ENCODE measurements around the gene UBE2N. TPM values are rescaled to one million over a fixed set of nuclear protein-coding genes. Genes with fewer than 3 reads are reported as not detected.

Gene UBE2N
- total and polyA plus RNA-seq, 4 experiments from 2014 or later: 71.2 to 227 (median 136) TPM

DNA sequence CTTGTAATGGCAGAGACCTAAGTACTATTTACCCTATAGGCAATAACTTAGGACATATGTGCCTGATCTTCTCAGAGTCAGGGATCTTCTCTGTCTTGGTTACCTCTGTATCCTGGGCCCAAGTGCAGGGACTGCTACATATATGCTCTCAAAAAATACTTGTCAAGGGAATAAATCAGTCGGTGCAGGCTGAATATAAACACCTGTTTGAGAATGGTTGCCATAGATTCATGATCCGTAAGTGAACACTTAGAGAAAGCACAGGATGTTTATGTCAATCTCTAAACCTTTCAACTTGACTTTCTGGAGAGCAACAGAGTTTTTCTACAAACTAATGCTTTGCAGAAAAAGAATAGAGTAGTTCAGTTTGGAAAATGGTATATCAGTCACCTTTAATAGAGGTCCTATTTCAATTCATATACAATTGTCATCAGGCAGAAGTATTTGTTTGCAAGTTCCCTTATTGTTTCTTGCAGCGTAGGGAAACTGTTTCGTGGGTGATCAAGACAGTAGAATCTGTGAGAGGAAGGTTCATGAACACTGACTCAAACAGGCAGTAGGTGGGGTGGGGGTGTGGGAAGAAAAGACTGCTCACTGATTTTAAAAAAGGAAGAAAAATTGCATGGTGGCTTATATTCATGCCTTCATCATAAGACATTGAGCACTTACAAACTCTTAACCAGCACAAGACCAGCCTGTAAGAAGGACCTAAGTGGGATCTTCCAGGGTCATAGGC, 6.0 kb upstream of the UBE2N start:
- peaks cover 28% of the 10 kb centered on the region for H3K4me1 ChIP-seq (ENCODE audit: insufficient read depth, low read length)
- intact Hi-C loops (cut with micrococcal nuclease): loop anchor here (1.0 kb wide), 1 partner anchor 20 kb away; the partner anchor contains the start of gene MRPL42
- H3K27ac ChIP-seq (ENCODE audit: low read depth, low read length): peak overlapping the region; percentile 23
- no peak overlapping the region for H3K4me3 ChIP-seq (ENCODE audit: low read length in 2 of 2)
- Mint-ChIP-seq H3K4me1 (peaks cover 21 to 25% (median 22%) of the 10 kb centered on the region in 4 donors), H3K4me3 (peak overlapping the region; percentile 22 to 73 (median 60)), H3K9me3 (no peaks in the 10 kb centered on the region), H3K36me3 (no peaks in the 10 kb centered on the region), H3K27ac (peak overlapping the region; percentile 40 to 96 (median 91)), H3K27me3 (peaks cover 1% of the 10 kb centered on the region in 2 donors)
- H3K27me3 ChIP-seq (ENCODE audit: insufficient read depth, low read length): no peaks in the 10 kb centered on the region
- ChIA-PET CTCF (ENCODE audit: partially characterized antibody) (interaction anchor here (0.7 kb wide), 2 partner anchors 13 to 463 kb away, joined by 3 to 4 read pairs; no protein-coding TSS in a partner anchor), POLR2A (ENCODE audit: partially characterized antibody) (no interaction called here)
- DNase-seq: peak in 4 of 5 donors; percentile 26 to 55 (median 40)
- no peaks in the 10 kb centered on the region for H3K36me3 ChIP-seq (ENCODE audit: insufficient read depth, low read length)
- no peaks in the 10 kb centered on the region for H3K9me3 ChIP-seq (ENCODE audit: control insufficient read depth in 1 of 2, low read length in 2 of 2)

DNA sequence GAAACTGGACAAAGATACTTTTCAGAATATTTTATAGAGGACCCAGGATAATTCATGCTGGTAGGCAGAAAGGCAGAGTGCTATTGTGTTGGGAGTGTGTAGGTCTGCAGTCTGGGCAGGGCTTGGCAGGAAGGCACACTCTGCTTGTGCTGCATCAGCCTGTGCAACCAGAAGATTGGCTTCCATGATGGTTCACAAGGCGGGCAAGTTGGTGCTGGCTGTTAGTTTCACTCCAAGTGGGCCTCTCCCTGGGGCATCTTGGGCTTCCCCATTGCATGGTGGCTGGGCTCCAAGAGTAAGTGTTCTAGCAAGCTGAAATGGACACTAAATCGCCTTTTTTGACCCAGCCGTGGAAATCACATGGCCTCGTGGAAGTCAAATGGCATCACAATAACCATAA, 1.8 kb upstream of the UBE2N start:
- H3K27ac Mint-ChIP-seq: peak overlapping the region in 5 of 7 donors; percentile 2 to 99 (median 42)
- H3K27me3 ChIP-seq (ENCODE audit: insufficient read depth, low read length): no peaks in the 10 kb centered on the region
- no peak overlapping the region for H3K4me3 ChIP-seq (ENCODE audit: low read length in 2 of 2)
- H3K9me3 ChIP-seq (ENCODE audit: control insufficient read depth in 1 of 2, low read length in 2 of 2): no peaks in the 10 kb centered on the region
- ChIA-PET CTCF (ENCODE audit: partially characterized antibody) (interaction anchor here (1.4 kb wide), 1 partner anchor 23 kb away, joined by 4 read pairs; the partner anchor contains the start of gene MRPL42), POLR2A (ENCODE audit: partially characterized antibody) (no interaction called here)
- H3K36me3 Mint-ChIP-seq: peaks cover 0 to 8% of the 10 kb centered on the region in 2 donors
- peaks cover 0 to 1% of the 10 kb centered on the region in 2 donors for H3K27me3 Mint-ChIP-seq
- intact Hi-C loops (cut with micrococcal nuclease): loop anchor here (2.0 to 5.0 kb wide), 4 partner anchors 127 to 1774 kb away; partner anchors contain the start of genes CEP83, FGD6 and VEZT
- DNase-seq: no peak
- peaks cover 33 to 46% (median 41%) of the 10 kb centered on the region in 4 donors for H3K4me1 Mint-ChIP-seq
- H3K4me3 Mint-ChIP-seq: peak overlapping the region in 3 of 8 donors; percentile 14 to 97 (median 25)
- H3K4me1 ChIP-seq (ENCODE audit: insufficient read depth, low read length): peaks cover 47% of the 10 kb centered on the region
- no peaks in the 10 kb centered on the region for H3K36me3 ChIP-seq (ENCODE audit: insufficient read depth, low read length)
- H3K27ac ChIP-seq (ENCODE audit: low read depth, low read length): no peak overlapping the region
- H3K9me3 Mint-ChIP-seq: peaks cover 0 to 3% (median 0%) of the 10 kb centered on the region in 8 donors

DNA sequence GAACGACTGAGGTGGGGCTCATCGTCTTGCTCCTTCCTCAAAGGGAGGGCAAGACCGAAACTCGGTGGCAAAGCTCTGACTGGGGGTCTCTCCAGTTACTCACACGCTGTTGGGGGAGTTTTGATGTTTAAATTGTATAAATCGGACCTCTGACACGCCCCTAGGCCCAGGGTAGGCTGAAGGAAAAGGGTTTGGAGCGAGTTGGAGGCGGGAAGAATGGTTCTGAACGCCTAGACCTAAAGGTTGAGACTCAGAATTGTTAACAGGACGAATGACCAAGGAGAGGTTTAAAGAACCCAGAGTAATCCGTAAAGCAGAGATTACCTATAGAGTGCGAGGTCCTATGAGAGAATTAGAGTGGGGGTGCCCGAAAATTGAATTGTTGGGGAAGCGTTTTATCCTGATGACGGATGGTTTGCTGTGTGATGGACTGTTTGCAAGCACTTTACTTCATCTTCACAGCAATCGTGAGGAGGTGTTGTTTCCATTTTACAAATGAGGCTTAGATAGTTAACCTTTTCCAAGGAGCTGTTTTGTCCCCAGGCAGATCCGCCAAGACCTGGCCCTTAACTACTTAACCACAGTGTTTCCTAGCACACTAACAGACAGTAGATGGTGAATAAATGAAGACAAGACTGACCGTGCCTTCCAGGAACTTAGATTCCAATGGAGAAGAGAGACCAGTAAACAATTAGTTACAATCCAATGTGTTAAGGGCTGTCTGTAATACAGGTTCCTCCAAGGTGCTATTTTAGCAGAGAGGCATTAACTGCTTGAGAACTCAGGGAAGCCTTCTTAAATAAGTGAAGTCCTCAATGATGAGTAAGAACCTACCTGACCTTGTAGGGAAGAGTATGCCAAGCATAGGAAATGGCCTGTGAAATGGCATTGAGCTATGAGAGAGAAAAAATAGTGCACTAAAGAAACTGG, 929 bp upstream of the UBE2N start:
- peaks cover 0 to 8% of the 10 kb centered on the region in 2 donors for H3K36me3 Mint-ChIP-seq
- no peaks in the 10 kb centered on the region for H3K27me3 Mint-ChIP-seq
- H3K4me3 Mint-ChIP-seq: peak overlapping the region; percentile 94 to 98 (median 96)
- Histone ChIP-seq H3K27me3 (ENCODE audit: insufficient read depth, low read length) (no peaks in the 10 kb centered on the region), H3K4me1 (ENCODE audit: insufficient read depth, low read length) (peaks cover 47% of the 10 kb centered on the region), H3K36me3 (ENCODE audit: insufficient read depth, low read length) (no peaks in the 10 kb centered on the region), H3K9me3 (ENCODE audit: control insufficient read depth in 1 of 2, low read length in 2 of 2) (no peaks in the 10 kb centered on the region), H3K4me3 (ENCODE audit: low read length in 2 of 2) (peak overlapping the region; percentile 90 to 98), H3K27ac (ENCODE audit: low read depth, low read length) (peak overlapping the region; percentile 95)
- peak overlapping the region; percentile 91 to 100 (median 99) for H3K27ac Mint-ChIP-seq
- H3K9me3 Mint-ChIP-seq: peaks cover 0 to 3% (median 0%) of the 10 kb centered on the region in 8 donors
- DNase-seq: no peak
- H3K4me1 Mint-ChIP-seq: peaks cover 36 to 49% (median 43%) of the 10 kb centered on the region in 4 donors
- POLR2A ChIA-PET (ENCODE audit: partially characterized antibody): interaction anchor here (1.0 to 2.4 kb wide), 8 partner anchors 20 to 820 kb away, joined by 3 to 22 read pairs (median 6); partner anchors contain the start of genes CRADD and MRPL42
- intact Hi-C loops (cut with micrococcal nuclease): loop anchor here (1.0 to 5.0 kb wide), 6 partner anchors 25 to 1775 kb away; partner anchors contain the start of genes CEP83, FGD6, MRPL42 and NUDT4
- CTCF ChIA-PET (ENCODE audit: partially characterized antibody): interaction anchor here (1.0 to 2.8 kb wide), 2 partner anchors 25 to 36 kb away, joined by 3 to 11 read pairs; partner anchors contain the start of gene MRPL42

DNA sequence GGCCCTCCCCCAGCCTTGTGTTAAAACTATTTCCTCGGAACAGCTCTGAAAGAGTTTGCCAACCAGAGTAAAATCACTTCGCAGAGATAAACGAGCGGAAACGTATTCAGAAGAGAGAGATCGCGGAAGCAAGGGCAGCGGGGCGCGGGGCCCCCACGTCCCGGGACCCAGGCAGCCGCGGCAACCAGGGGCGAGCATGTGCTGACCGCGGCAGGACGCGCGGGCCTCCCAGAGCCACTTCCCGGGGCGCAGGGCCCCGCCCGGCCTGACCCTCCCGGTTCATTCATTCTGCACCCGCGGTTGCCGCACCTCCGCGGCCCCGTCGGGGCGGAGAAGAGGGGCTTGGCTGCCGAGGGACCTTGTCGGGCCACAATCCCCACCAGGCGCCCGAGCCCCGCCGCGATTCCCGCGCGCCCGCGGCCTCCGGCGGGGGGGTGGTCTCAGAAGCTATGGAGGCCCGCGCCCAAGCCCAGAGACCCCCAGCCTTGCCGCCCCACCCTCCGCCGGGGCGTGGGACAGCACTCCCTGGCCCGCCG, 598 bp downstream of the UBE2N start:
- Histone ChIP-seq H3K27ac (ENCODE audit: low read depth, low read length) (peak overlapping the region; percentile 95), H3K27me3 (ENCODE audit: insufficient read depth, low read length) (no peaks in the 10 kb centered on the region), H3K4me1 (ENCODE audit: insufficient read depth, low read length) (peaks cover 55% of the 10 kb centered on the region), H3K36me3 (ENCODE audit: insufficient read depth, low read length) (no peaks in the 10 kb centered on the region), H3K9me3 (ENCODE audit: control insufficient read depth in 1 of 2, low read length in 2 of 2) (no peaks in the 10 kb centered on the region), H3K4me3 (ENCODE audit: low read length in 2 of 2) (peak overlapping the region; percentile 44 to 90)
- H3K4me3 Mint-ChIP-seq: peak overlapping the region; percentile 87 to 97 (median 96)
- no peaks in the 10 kb centered on the region for H3K27me3 Mint-ChIP-seq
- ChIA-PET POLR2A (ENCODE audit: partially characterized antibody) (interaction anchor here (0.9 to 2.4 kb wide), 9 partner anchors 15 to 511 kb away, joined by 3 to 22 read pairs (median 6); partner anchors contain the start of genes EEA1 and MRPL42), CTCF (ENCODE audit: partially characterized antibody) (interaction anchor here (0.7 to 2.8 kb wide), 3 partner anchors 22 to 661 kb away, joined by 3 to 11 read pairs (median 3); partner anchors contain the start of gene MRPL42)
- H3K27ac Mint-ChIP-seq: peak overlapping the region; percentile 92 to 98 (median 94)
- H3K4me1 Mint-ChIP-seq: peaks cover 43 to 58% (median 52%) of the 10 kb centered on the region in 4 donors
- H3K9me3 Mint-ChIP-seq: peaks cover 0 to 3% (median 0%) of the 10 kb centered on the region in 8 donors
- H3K36me3 Mint-ChIP-seq: peaks cover 0 to 8% of the 10 kb centered on the region in 2 donors
- intact Hi-C loops (cut with micrococcal nuclease): loop anchor here (1.0 to 5.0 kb wide), 5 partner anchors 22 to 1776 kb away; partner anchors contain the start of genes CRADD, EEA1, FGD6 and VEZT
- DNase-seq: peak; percentile 42 to 59 (median 50)

DNA sequence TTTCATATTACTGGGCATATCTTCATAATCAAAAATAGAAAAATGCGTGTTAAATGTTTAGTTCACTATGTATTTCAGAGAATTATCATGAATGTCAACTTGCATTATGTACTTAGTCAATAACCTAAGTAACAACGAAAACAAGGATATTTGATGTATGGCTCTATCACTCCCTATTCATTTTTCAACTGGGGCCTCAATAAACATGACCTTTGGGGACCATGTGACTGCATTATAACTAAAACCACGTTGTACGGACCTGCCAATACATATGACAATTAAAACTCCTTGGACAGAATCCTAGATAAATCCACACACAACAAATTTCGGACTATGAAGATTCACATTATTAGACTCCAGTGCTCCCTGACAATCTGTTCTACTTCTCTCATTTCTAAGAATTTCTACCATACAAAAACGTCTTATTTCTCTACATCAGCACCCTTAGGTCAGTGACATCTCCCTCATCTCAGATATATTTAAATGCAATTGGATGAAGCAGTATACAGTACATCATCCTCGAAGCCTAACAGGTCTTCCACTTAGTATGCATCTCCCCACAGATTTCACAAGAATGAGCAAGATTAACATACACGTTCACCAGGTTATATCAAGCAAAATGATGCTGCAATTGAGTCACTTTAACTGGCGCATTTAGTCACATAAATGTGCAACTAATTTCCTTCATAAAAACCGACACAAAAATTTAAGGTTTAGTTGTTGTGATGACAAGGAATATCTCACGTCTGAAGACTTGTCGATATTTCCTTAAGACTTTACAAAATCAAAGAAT, 1.5 kb downstream of the UBE2N start:
- ChIA-PET POLR2A (ENCODE audit: partially characterized antibody) (interaction anchor here (0.9 to 2.4 kb wide), 6 partner anchors 14 to 511 kb away, joined by 3 to 22 read pairs (median 5); partner anchors contain the start of genes EEA1 and MRPL42), CTCF (ENCODE audit: partially characterized antibody) (interaction anchor here (0.7 to 7.7 kb wide), 4 partner anchors 19 to 662 kb away, joined by 3 to 75 read pairs (median 7); partner anchors contain the start of gene MRPL42)
- Histone ChIP-seq H3K27me3 (ENCODE audit: insufficient read depth, low read length) (no peaks in the 10 kb centered on the region), H3K36me3 (ENCODE audit: insufficient read depth, low read length) (no peaks in the 10 kb centered on the region), H3K9me3 (ENCODE audit: control insufficient read depth in 1 of 2, low read length in 2 of 2) (no peaks in the 10 kb centered on the region), H3K4me3 (ENCODE audit: low read length in 2 of 2) (peak overlapping the region; percentile 44 to 90), H3K4me1 (ENCODE audit: insufficient read depth, low read length) (peaks cover 64% of the 10 kb centered on the region), H3K27ac (ENCODE audit: low read depth, low read length) (peak overlapping the region; percentile 95)
- peaks cover 0 to 3% (median 0%) of the 10 kb centered on the region in 8 donors for H3K9me3 Mint-ChIP-seq
- DNase-seq: no peak
- peaks cover 45 to 66% (median 57%) of the 10 kb centered on the region in 4 donors for H3K4me1 Mint-ChIP-seq
- intact Hi-C loops (cut with micrococcal nuclease): loop anchor here (2.0 to 5.0 kb wide), 3 partner anchors 21 to 1777 kb away; partner anchors contain the start of genes FGD6 and VEZT
- peak overlapping the region; percentile 87 to 97 (median 95) for H3K4me3 Mint-ChIP-seq
- peaks cover 0 to 8% of the 10 kb centered on the region in 2 donors for H3K36me3 Mint-ChIP-seq
- H3K27ac Mint-ChIP-seq: peak overlapping the region; percentile 92 to 98 (median 94)
- no peaks in the 10 kb centered on the region for H3K27me3 Mint-ChIP-seq

All from CD4-positive, alpha-beta memory T cell (primary cell).